Mucosa of descending colon (tissue), 3 donors: Measurements from ENCODE around the gene SIL1. TPM values are rescaled to one million over a fixed set of nuclear protein-coding genes. Genes with fewer than 3 reads are reported as not detected.
A peak's percentile ranks its signal among the peaks of the same experiment; 100 is the strongest.

Experiments
- ATAC-seq: fragments of 200-7000 bp; cut with Tn5 transposase; one replicate; pipeline ENCODE4 v1.9.1; 2020; ENCODE audit warnings: mild to moderate bottlenecking, moderate library complexity
- DNase-seq, 3 donors: peaks; one replicate each; pipeline ENCODE4 v3.0.0-alpha.2; 2020
- H3K36me3 ChIP-seq: fragments of 200-600 bp; one replicate; pipeline ENCODE4 v1.8.0; 2021; ENCODE audit warnings: low read depth, mild to moderate bottlenecking
- H3K4me1 ChIP-seq: fragments of 200-600 bp; one replicate; pipeline ENCODE4 v1.8.0; 2021; ENCODE audit warnings: low read depth, mild to moderate bottlenecking
- H3K4me3 ChIP-seq: fragments of 200-600 bp; one replicate; pipeline ENCODE4 v1.8.0; 2021; ENCODE audit warnings: mild to moderate bottlenecking
- H3K9me3 ChIP-seq: fragments of 200-600 bp; one replicate; pipeline ENCODE4 v1.8.0; 2021; ENCODE audit warnings: mild to moderate bottlenecking
- CTCF ChIP-seq: fragments of 200-600 bp; IDR thresholded peaks from one replicate; pipeline ENCODE4 v1.8.0; 2022; ENCODE audit warnings: antibody characterized with exemption, mild to moderate bottlenecking
- intact Hi-C, 2 donors: fragments of 100-400 bp; cut with DNase I in 1 of 2; cut with micrococcal nuclease in 1 of 2; formaldehyde crosslinking; loops; one replicate each; pipeline versions ENCODE4 v1.11.0 to v1.11.1; 2022; cut with DNase I, micrococcal nuclease
- total RNA-seq, 3 donors: library from RNA; stranded (reverse); fragmentation: NEBNext Ultra II Directional in 2 of 3; extraction: Animal tissue kit (Norgen Biotek cat#: 25700) in 2 of 3; gene quantifications; one replicate each; pipeline versions ENCODE4 v1.2.1 to v1.2.4, GENCODE V29; 2021 to 2023
- donor health status: DM: no; HTN: no; CAD: no; lungs with moderate emphysema.
- donor health status: DM: no; HTN: no; CAD: no.
- donor health status: DM: no; HTN: yes; CAD: no.

SIL1 gene
- total RNA-seq, 3 donors from 2014 or later, result 35.2 to 35.8 (median 35.6) TPM

DNA sequence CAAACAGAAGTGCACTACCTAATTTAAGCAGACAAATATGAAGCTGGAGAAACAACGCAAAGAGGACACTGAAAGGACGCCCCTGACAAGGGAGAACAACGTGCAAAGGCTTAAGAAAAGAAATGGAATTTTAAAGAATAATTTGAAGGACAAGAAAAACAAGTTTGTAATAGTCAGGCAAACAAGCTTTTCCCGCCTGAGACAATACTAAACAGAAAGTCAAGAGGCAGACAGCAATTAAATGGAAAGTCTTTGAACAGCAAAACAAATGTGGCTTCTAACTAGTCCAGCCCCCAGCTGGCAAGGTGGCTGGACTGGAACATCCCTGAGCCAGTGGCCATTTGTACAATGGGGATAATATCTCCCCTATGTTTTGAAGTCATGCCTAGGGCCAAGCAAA, 63.3 kb downstream of the SIL1 start:
- no peak overlapping the region for H3K4me3 ChIP-seq
- DNase-seq (no peak), ATAC-seq (no peak)
- no peaks in the 10 kb centered on the region for H3K36me3 ChIP-seq
- no peaks in the 10 kb centered on the region for H3K9me3 ChIP-seq
- H3K4me1 ChIP-seq, result no peaks in the 10 kb centered on the region
- TF ChIP-seq CTCF, result no peak
- intact Hi-C loops, result no loop called here

- no peak for TF ChIP-seq CTCF
- intact Hi-C loops, result no loop called here
These were observed 64.9 kb downstream of the SIL1 start for GRCh38 chr5:139133282-139133681.

DNA sequence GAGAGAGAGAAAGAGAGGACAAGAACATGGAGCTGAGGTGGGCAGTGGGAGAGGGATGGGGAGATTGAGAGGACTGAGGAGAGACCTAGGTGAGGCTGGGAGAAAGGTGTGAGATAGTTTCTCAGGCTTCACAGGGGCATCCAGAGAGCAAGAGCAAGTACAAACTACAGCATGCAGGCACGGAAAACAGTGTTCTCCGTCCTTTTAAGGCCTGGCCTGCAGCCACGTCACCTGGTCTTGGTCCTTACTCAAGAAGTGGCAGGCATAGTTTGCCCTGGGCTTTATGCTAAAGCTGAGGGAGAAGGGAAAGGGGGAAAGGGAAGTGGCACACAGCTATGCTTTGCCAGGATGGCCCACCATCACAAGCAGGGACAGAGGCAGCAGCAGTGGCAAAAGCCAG, 65.7 kb downstream of the SIL1 start:
- Histone ChIP-seq H3K4me3 (no peak overlapping the region), H3K36me3 (no peaks in the 10 kb centered on the region), H3K4me1 (no peaks in the 10 kb centered on the region), H3K9me3 (no peaks in the 10 kb centered on the region)
- intact Hi-C loops, result no loop called here
- ATAC-seq, result no peak
- no peak for DNase-seq
- no peak for TF ChIP-seq CTCF

More at GRCh38 chr5:139133282-139133681, 64.9 kb downstream of the SIL1 start:
- H3K4me1 ChIP-seq, result no peaks in the 10 kb centered on the region
- no peak for DNase-seq
- no peaks in the 10 kb centered on the region for H3K9me3 ChIP-seq
- H3K36me3 ChIP-seq, result no peaks in the 10 kb centered on the region
- ATAC-seq, result no peak
- H3K4me3 ChIP-seq, result no peak overlapping the region

DNA sequence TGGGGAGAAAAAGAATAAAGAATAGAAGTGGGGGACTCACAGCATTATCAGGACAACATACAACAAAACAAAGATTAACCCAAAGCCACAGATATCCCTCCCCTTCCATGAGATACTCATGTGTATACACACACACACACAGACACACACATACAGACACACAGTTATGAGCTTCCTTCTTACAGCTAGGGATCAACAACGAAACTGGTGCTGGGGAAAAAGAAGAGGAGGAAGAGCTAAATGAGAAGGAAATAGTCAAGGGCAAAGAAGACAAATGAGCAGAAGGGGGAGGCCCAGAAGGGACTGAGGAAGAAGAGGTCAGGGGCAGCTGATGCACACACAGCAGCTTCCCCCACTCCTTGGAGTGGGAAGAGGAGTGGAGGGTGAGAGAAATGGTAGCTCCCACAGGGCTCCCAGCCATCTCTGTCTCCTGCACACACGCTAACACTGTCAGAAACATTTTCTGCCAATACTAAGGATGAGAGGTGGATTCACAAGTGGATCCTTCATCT, 66.2 kb downstream of the SIL1 start:
- no peak for TF ChIP-seq CTCF
- intact Hi-C loops, result no loop called here

GRCh38 chr5:139131465-139131864, 66.7 kb downstream of the SIL1 start:
- ATAC-seq (peak; percentile 18), DNase-seq (no peak)
- no peak for TF ChIP-seq CTCF
- intact Hi-C loops, result no loop called here
- no peaks in the 10 kb centered on the region for H3K4me1 ChIP-seq
- no peaks in the 10 kb centered on the region for H3K36me3 ChIP-seq
- H3K9me3 ChIP-seq, result no peaks in the 10 kb centered on the region
- H3K4me3 ChIP-seq, result no peak overlapping the region

More for the DNA sequence above, 66.2 kb downstream of the SIL1 start:
- H3K9me3 ChIP-seq, result no peaks in the 10 kb centered on the region
- DNase-seq (no peak), ATAC-seq (peak; percentile 8)
- H3K4me3 ChIP-seq, result no peak overlapping the region
- no peaks in the 10 kb centered on the region for H3K36me3 ChIP-seq
- H3K4me1 ChIP-seq, result no peaks in the 10 kb centered on the region

DNA sequence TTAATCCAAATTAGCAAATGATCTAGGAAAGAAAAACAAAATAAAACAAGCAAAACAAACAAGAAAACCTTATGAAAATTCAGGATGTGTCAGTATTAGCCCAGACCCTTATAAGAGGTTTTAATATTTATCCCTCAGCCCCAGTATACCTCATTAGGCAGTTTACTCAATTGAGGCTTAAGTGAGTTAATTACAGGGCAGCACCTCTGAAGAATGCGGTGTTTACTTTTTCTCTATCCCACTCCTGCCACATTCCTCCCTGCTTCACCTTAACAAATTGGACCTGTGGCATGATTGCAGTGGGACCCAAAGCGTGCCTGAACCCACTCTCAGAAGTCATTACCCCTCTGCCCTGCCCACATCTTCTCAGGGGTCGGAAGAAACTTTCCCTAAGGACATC, 67.1 kb downstream of the SIL1 start:
- TF ChIP-seq CTCF, result no peak
- intact Hi-C loops, result no loop called here
- Histone ChIP-seq H3K4me3 (no peak overlapping the region), H3K36me3 (no peaks in the 10 kb centered on the region), H3K9me3 (no peaks in the 10 kb centered on the region), H3K4me1 (no peaks in the 10 kb centered on the region)
- ATAC-seq (no peak), DNase-seq (no peak)
